HG02642 (cell line): Measurements from ENCODE around the gene SOWAHA.
A peak's percentile ranks its signal among the peaks of the same experiment; 100 is the strongest.
"Not testable (repeated sequence)": the region's sequence is repeated elsewhere in the genome, so short reads cannot be mapped to it uniquely, and the experiment has no call there.

ENCODE experiments used
- ATAC-seq: cut with Tn5 transposase; IDR thresholded peaks from one replicate; pipeline ENCODE4 v1.9.1; 2021; ENCODE audit warnings: mild to moderate bottlenecking; ENCODE audit not compliant: unreplicated experiment, poor library complexity

Gene SOWAHA

GRCh38 chr5:132841305-132841704, 28.2 kb downstream of the SOWAHA start:
- no peak for ATAC-seq

GRCh38 chr5:132848270-132848669, 35.2 kb downstream of the SOWAHA start:
- ATAC-seq, result no peak

- ATAC-seq, result no peak
These were observed 36.2 kb downstream of the SOWAHA start for GRCh38 chr5:132849347-132849746.

GRCh38 chr5:132850066-132850465, 37.0 kb downstream of the SOWAHA start:
- ATAC-seq, result no peak

- ATAC-seq, result no peak
These were observed 40.2 kb downstream of the SOWAHA start for GRCh38 chr5:132853323-132853722.

GRCh38 chr5:132853790-132854189, 40.7 kb downstream of the SOWAHA start:
- ATAC-seq, result no peak

GRCh38 chr5:132854301-132854700, 41.2 kb downstream of the SOWAHA start:
- no peak for ATAC-seq

- not testable (repeated sequence) for ATAC-seq
These were observed 41.9 kb downstream of the SOWAHA start for GRCh38 chr5:132854992-132855391.

- no peak for ATAC-seq
These were observed 42.9 kb downstream of the SOWAHA start for GRCh38 chr5:132856011-132856410.

- no peak for ATAC-seq
These were observed 46.9 kb downstream of the SOWAHA start for GRCh38 chr5:132859889-132860437.

- no peak for ATAC-seq
These were observed 47.6 kb downstream of the SOWAHA start for GRCh38 chr5:132860742-132861141.

- peak; percentile 31 for ATAC-seq
These were observed 52.7 kb downstream of the SOWAHA start for GRCh38 chr5:132865668-132866341.
